HEK293T (cell line): Measurements from ENCODE around the gene GNA14.

Experiments used
- CTCF ChIA-PET: fragments of 350-600 bp; formaldehyde crosslinking; extraction: SDS; loops from one replicate; lab custom pipeline; 2021; ENCODE audit warnings: antibody characterized with exemption, inconsistent platforms; lab: Yijun Ruan, JAX
- POLR2A ChIA-PET: fragments of 350-600 bp; formaldehyde crosslinking; extraction: SDS; loops from one replicate; lab custom pipeline; 2020; ENCODE audit warnings: antibody characterized with exemption, inconsistent platforms; lab: Yijun Ruan, JAX
- DNase-seq: peaks from one replicate; pipeline ENCODE4 v3.0.0; 2012; ENCODE audit warnings: mixed read lengths; ENCODE audit errors: extremely low spot score
- ARNT ChIP-seq: fragments of 450-650 bp; IDR thresholded peaks from 2 replicates; pipeline ENCODE4 v1.6.1; 2017; ENCODE audit warnings: mild to moderate bottlenecking
- BHLHE40 ChIP-seq: fragments of 450-650 bp; IDR thresholded peaks from 2 replicates; pipeline ENCODE4 v1.6.1; 2016; ENCODE audit warnings: mild to moderate bottlenecking, moderate library complexity, borderline replicate concordance
- CTBP1 ChIP-seq: fragments of 450-650 bp; IDR thresholded peaks from 2 replicates; pipeline ENCODE4 v1.6.1; 2016; ENCODE audit warnings: borderline replicate concordance
- ELF4 ChIP-seq: fragments of 450-650 bp; IDR thresholded peaks from 2 replicates; pipeline ENCODE4 v1.6.1; 2017; ENCODE audit warnings: antibody characterized with exemption
- FOXA1 ChIP-seq: fragments of 450-650 bp; IDR thresholded peaks from 2 replicates; pipeline ENCODE4 v1.6.1; 2016; ENCODE audit warnings: mild to moderate bottlenecking
- FOXK2 ChIP-seq: fragments of 450-650 bp; IDR thresholded peaks from 2 replicates; pipeline ENCODE4 v1.6.1; 2016; ENCODE audit warnings: mild to moderate bottlenecking
- FOXM1 ChIP-seq: fragments of 450-650 bp; IDR thresholded peaks from 2 replicates; pipeline ENCODE4 v1.6.1; 2017; ENCODE audit warnings: mild to moderate bottlenecking, borderline replicate concordance
- HDGF ChIP-seq: fragments of 450-650 bp; IDR thresholded peaks from 2 replicates; pipeline ENCODE4 v1.6.1; 2017; ENCODE audit warnings: antibody characterized with exemption, borderline replicate concordance
- L3MBTL2 ChIP-seq: fragments of 450-650 bp; conservative IDR thresholded peaks from 2 replicates; pipeline ENCODE4 v1.6.1; 2016; ENCODE audit warnings: mild to moderate bottlenecking
- LEF1 ChIP-seq: fragments of 450-650 bp; IDR thresholded peaks from 2 replicates; pipeline ENCODE4 v1.6.1; 2017; ENCODE audit warnings: mild to moderate bottlenecking, borderline replicate concordance
- NFRKB ChIP-seq: fragments of 450-650 bp; IDR thresholded peaks from 2 replicates; pipeline ENCODE4 v1.6.1; 2016; ENCODE audit warnings: mild to moderate bottlenecking, moderate library complexity
- PKNOX1 ChIP-seq: fragments of 450-650 bp; IDR thresholded peaks from 2 replicates; pipeline ENCODE4 v1.6.1; 2016
- SP1 ChIP-seq: fragments of 450-650 bp; IDR thresholded peaks from 2 replicates; pipeline ENCODE4 v1.6.1; 2017
- SUZ12 ChIP-seq: fragments of 450-650 bp; IDR thresholded peaks from 2 replicates; pipeline ENCODE4 v1.6.1; 2016; ENCODE audit warnings: mild to moderate bottlenecking
- TARDBP ChIP-seq: fragments of 450-650 bp; IDR thresholded peaks from 2 replicates; pipeline ENCODE4 v1.6.1; 2016
- ZNF384 ChIP-seq: fragments of 450-650 bp; IDR thresholded peaks from 2 replicates; pipeline ENCODE4 v1.6.1; 2016

The GNA14 gene

GRCh38 chr9:77594963-77595362, 53.2 kb downstream of the GNA14 start:
- no peak for DNase-seq
- no peak for TF ChIP-seq ELF4
- TF ChIP-seq PKNOX1 = no peak
- TF ChIP-seq NFRKB = no peak
- no peak for TF ChIP-seq L3MBTL2
- TF ChIP-seq ARNT = no peak
- no peak for TF ChIP-seq BHLHE40
- TF ChIP-seq TARDBP = no peak
- TF ChIP-seq SP1 = no peak
- TF ChIP-seq FOXA1 = no peak
- TF ChIP-seq FOXK2 = no peak
- no peak for TF ChIP-seq LEF1
- no peak for TF ChIP-seq FOXM1
- TF ChIP-seq HDGF = no peak
- CTCF ChIA-PET = no interaction called here
- POLR2A ChIA-PET = no interaction called here

- TF ChIP-seq SUZ12 (no peak), FOXA1 (no peak), CTBP1 (no peak), LEF1 (no peak), ARNT (no peak), BHLHE40 (no peak), FOXK2 (no peak), NFRKB (no peak), HDGF (no peak), L3MBTL2 (no peak)
- CTCF ChIA-PET = no interaction called here
- POLR2A ChIA-PET = no interaction called here
- no peak for DNase-seq
These were observed 54.6 kb downstream of the GNA14 start for GRCh38 chr9:77593528-77593927.

- CTCF ChIA-PET = no interaction called here
- DNase-seq = no peak
- POLR2A ChIA-PET = no interaction called here
- TF ChIP-seq HDGF (no peak), TARDBP (no peak), LEF1 (no peak), ELF4 (no peak)
These were observed 55.6 kb downstream of the GNA14 start for GRCh38 chr9:77592476-77592875.

GRCh38 chr9:77589046-77589795, 58.9 kb downstream of the GNA14 start:
- POLR2A ChIA-PET = no interaction called here
- CTCF ChIA-PET = interaction anchor here (0.6 kb wide), 1 partner anchor 606 kb away, joined by 3 read pairs; no protein-coding TSS in a partner anchor
- no peak for TF ChIP-seq SP1
- no peak for DNase-seq

- ChIA-PET POLR2A (no interaction called here), CTCF (no interaction called here)
- TF ChIP-seq FOXK2 (no peak), L3MBTL2 (no peak), PKNOX1 (no peak), SP1 (no peak)
- no peak for DNase-seq
These were observed 59.7 kb downstream of the GNA14 start for GRCh38 chr9:77588271-77588937.

GRCh38 chr9:77587851-77588250, 60.3 kb downstream of the GNA14 start:
- ChIA-PET CTCF (no interaction called here), POLR2A (no interaction called here)
- TF ChIP-seq ZNF384 (no peak), HDGF (no peak), ELF4 (no peak)
- DNase-seq = no peak

GRCh38 chr9:77587042-77587441, 61.1 kb downstream of the GNA14 start:
- CTCF ChIA-PET = no interaction called here
- no peak for DNase-seq
- no peak for TF ChIP-seq SP1
- no peak for TF ChIP-seq CTBP1
- TF ChIP-seq ZNF384 = no peak
- TF ChIP-seq BHLHE40 = no peak
- no peak for TF ChIP-seq ARNT
- TF ChIP-seq SUZ12 = no peak
- no peak for TF ChIP-seq LEF1
- TF ChIP-seq FOXA1 = no peak
- no peak for TF ChIP-seq L3MBTL2
- TF ChIP-seq NFRKB = no peak
- TF ChIP-seq FOXM1 = no peak
- POLR2A ChIA-PET = no interaction called here

- CTCF ChIA-PET = no interaction called here
These were observed 61.5 kb downstream of the GNA14 start for GRCh38 chr9:77586591-77586990.

More at GRCh38 chr9:77586591-77586990, 61.5 kb downstream of the GNA14 start:
- POLR2A ChIA-PET = no interaction called here
- TF ChIP-seq SUZ12 (no peak), PKNOX1 (no peak), FOXK2 (no peak), NFRKB (no peak)
- no peak for DNase-seq
